GM18907 (cell line): Measurements from ENCODE around the gene PALM.
"Not testable (repeated sequence)": the region's sequence is repeated elsewhere in the genome, so short reads cannot be mapped to it uniquely, and the experiment has no call there.

Experiments used
- ATAC-seq: cut with Tn5 transposase; IDR thresholded peaks from one replicate; pipeline ENCODE4 v1.9.1; 2021; ENCODE audit warnings: mild to moderate bottlenecking, moderate library complexity; ENCODE audit not compliant: unreplicated experiment

The PALM gene

GRCh38 chr19:703651-704446 lies 4.9 kb upstream of the PALM start:
- ATAC-seq: no peak

GRCh38 chr19:704447-704741 lies 4.3 kb upstream of the PALM start:
- ATAC-seq: no peak

- no peak for ATAC-seq
Observed at GRCh38 chr19:709196-709964, 645 bp downstream of the PALM start.

GRCh38 chr19:709965-710571 lies 1.3 kb downstream of the PALM start:
- ATAC-seq: no peak

GRCh38 chr19:710767-711166 lies 2.0 kb downstream of the PALM start:
- ATAC-seq: no peak

GRCh38 chr19:711254-711653 lies 2.5 kb downstream of the PALM start:
- ATAC-seq: no peak

GRCh38 chr19:715347-715746 lies 6.6 kb downstream of the PALM start:
- ATAC-seq: no peak

- no peak for ATAC-seq
Observed at GRCh38 chr19:718251-718951, 9.7 kb downstream of the PALM start.

GRCh38 chr19:718991-719512 lies 10.3 kb downstream of the PALM start:
- ATAC-seq: no peak

GRCh38 chr19:719636-720344 lies 11.1 kb downstream of the PALM start:
- no peak for ATAC-seq

- no peak for ATAC-seq
Observed at GRCh38 chr19:720345-721160, 11.8 kb downstream of the PALM start.

GRCh38 chr19:722553-723101 lies 13.9 kb downstream of the PALM start:
- ATAC-seq: no peak

- ATAC-seq: no peak
Observed at GRCh38 chr19:723247-723646, 14.5 kb downstream of the PALM start.

GRCh38 chr19:723714-724113 lies 15.0 kb downstream of the PALM start:
- ATAC-seq: no peak

GRCh38 chr19:725461-726089 lies 16.8 kb downstream of the PALM start:
- ATAC-seq: no peak

- no peak for ATAC-seq
Observed at GRCh38 chr19:726993-727956, 18.5 kb downstream of the PALM start.

- no peak for ATAC-seq
Observed at GRCh38 chr19:728011-728410, 19.3 kb downstream of the PALM start.

GRCh38 chr19:729564-729963 lies 20.8 kb downstream of the PALM start:
- not testable (repeated sequence) for ATAC-seq
